Parathyroid adenoma (tissue), 2 donors: ENCODE measurements around the gene PKM.

ENCODE experiments used
- H2AFZ ChIP-seq: fragments of 300-600 bp; sonication (generic); one replicate; pipeline ENCODE4 v1.7.0; 2017; ENCODE audit warnings: antibody characterized with exemption, mild to moderate bottlenecking
- H3K27ac ChIP-seq: fragments of 300-600 bp; sonication (generic); one replicate; pipeline ENCODE4 v1.7.0; 2017
- H3K27me3 ChIP-seq: fragments of 300-600 bp; sonication (generic); one replicate; pipeline ENCODE4 v1.7.0; 2017; ENCODE audit warnings: low read length; ENCODE audit not compliant: control insufficient read depth, insufficient read depth
- H3K36me3 ChIP-seq: fragments of 300-600 bp; sonication (generic); one replicate; pipeline ENCODE4 v1.7.0; 2017; ENCODE audit warnings: low read length; ENCODE audit not compliant: control insufficient read depth, insufficient read depth
- H3K4me1 ChIP-seq: fragments of 300-600 bp; sonication (generic); one replicate; pipeline ENCODE4 v1.7.0; 2017; ENCODE audit warnings: control low read depth
- H3K4me2 ChIP-seq: fragments of 300-600 bp; sonication (generic); one replicate; pipeline ENCODE4 v1.7.0; 2017; ENCODE audit warnings: low read length
- H3K4me3 ChIP-seq: fragments of 300-600 bp; sonication (generic); one replicate; pipeline ENCODE4 v1.7.0; 2017; ENCODE audit warnings: low read depth, low read length
- H3K79me2 ChIP-seq: fragments of 300-600 bp; sonication (generic); one replicate; pipeline ENCODE4 v1.7.0; 2017; ENCODE audit warnings: control low read depth
- H3K9ac ChIP-seq: fragments of 300-600 bp; sonication (generic); one replicate; pipeline ENCODE4 v1.7.0; 2017; ENCODE audit warnings: mild to moderate bottlenecking
- H3K9me3 ChIP-seq: fragments of 300-600 bp; sonication (generic); one replicate; pipeline ENCODE4 v1.7.0; 2017; ENCODE audit warnings: low read length; ENCODE audit not compliant: control insufficient read depth
- TF ChIP-seq, protein P1 (sequence below): fragments of 300-600 bp; sonication (generic); IDR thresholded peaks from one replicate; pipeline ENCODE4 v1.7.0; 2017; ENCODE audit warnings: antibody characterized with exemption, mild to moderate bottlenecking
- donor health status: primary hyperparathyroidism.

Gene PKM

DNA sequence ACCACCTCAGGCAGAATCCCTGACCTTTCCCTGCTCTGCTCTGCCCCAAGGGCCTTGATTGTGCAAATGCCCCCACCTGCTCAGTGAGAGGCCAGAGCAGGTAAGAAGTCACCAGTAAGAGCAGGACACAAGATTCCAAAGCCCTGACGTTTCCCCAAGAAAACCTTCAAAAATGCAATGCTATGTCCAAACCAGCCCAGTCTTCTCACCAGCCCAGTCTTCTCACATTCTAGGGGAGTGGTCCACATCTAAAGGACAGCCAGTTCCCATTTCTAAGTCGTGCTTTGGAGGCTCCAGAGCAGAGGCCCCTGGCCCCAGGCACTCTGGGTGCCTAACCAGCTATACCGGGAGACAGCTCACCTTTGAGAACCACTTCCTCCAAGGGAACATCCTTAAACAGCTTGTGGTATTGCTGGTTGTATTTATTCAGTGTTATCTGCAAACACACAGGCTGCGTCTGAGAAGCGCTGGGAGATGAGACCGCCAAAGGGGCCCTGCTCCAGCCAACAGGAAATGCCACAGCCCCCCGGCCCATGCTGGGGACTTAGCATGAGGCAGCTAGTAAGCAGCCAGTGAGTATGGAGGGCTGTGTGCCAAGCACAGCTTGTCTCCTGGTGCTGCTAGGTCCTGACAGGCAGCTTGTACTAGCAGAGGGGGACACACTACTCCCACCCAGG is 62.7 kb downstream of the PKM start:
- no peaks in the 10 kb centered on the region for H3K9me3 ChIP-seq
- no peak overlapping the region for H3K9ac ChIP-seq
- no peak overlapping the region for H2AFZ ChIP-seq
- H3K27ac ChIP-seq: no peak overlapping the region
- H3K36me3 ChIP-seq: no peaks in the 10 kb centered on the region
- TF ChIP-seq, protein P1, sequence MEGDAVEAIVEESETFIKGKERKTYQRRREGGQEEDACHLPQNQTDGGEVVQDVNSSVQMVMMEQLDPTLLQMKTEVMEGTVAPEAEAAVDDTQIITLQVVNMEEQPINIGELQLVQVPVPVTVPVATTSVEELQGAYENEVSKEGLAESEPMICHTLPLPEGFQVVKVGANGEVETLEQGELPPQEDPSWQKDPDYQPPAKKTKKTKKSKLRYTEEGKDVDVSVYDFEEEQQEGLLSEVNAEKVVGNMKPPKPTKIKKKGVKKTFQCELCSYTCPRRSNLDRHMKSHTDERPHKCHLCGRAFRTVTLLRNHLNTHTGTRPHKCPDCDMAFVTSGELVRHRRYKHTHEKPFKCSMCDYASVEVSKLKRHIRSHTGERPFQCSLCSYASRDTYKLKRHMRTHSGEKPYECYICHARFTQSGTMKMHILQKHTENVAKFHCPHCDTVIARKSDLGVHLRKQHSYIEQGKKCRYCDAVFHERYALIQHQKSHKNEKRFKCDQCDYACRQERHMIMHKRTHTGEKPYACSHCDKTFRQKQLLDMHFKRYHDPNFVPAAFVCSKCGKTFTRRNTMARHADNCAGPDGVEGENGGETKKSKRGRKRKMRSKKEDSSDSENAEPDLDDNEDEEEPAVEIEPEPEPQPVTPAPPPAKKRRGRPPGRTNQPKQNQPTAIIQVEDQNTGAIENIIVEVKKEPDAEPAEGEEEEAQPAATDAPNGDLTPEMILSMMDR: no peak
- no peak overlapping the region for H3K4me3 ChIP-seq
- H3K79me2 ChIP-seq: no peaks in the 10 kb centered on the region
- H3K27me3 ChIP-seq: no peaks in the 10 kb centered on the region
- H3K4me1 ChIP-seq: no peaks in the 10 kb centered on the region
- no peak overlapping the region for H3K4me2 ChIP-seq

DNA sequence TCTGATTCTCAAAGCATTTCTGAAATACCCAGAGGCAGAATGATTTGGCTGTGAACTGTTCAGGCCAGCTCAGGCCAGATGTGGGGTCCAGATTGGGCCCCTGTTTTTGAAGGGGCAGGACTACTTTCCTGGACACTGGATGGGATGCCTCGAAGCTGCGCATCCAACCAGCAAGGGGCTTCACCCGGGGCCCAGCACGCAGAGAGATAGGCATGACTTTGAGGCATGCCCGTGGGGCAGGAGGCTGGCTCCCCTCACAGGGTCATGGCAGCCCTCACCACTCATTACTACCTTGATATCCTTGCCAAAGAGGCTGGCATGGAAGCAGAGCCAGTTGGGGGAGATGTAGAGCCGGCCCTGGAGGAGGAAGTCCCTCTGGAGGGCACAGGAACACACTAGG is 63.5 kb downstream of the PKM start:
- TF ChIP-seq, protein P1: no peak
- H3K4me3 ChIP-seq: no peak overlapping the region
- no peaks in the 10 kb centered on the region for H3K36me3 ChIP-seq
- H3K4me2 ChIP-seq: no peak overlapping the region
- no peak overlapping the region for H2AFZ ChIP-seq
- no peaks in the 10 kb centered on the region for H3K4me1 ChIP-seq
- no peaks in the 10 kb centered on the region for H3K27me3 ChIP-seq
- no peak overlapping the region for H3K9ac ChIP-seq
- no peak overlapping the region for H3K27ac ChIP-seq
- H3K9me3 ChIP-seq: no peaks in the 10 kb centered on the region
- no peaks in the 10 kb centered on the region for H3K79me2 ChIP-seq

GRCh38 chr15:72166716-72167417 is 64.1 kb downstream of the PKM start:
- H3K27me3 ChIP-seq: no peaks in the 10 kb centered on the region
- no peak overlapping the region for H3K27ac ChIP-seq
- no peak overlapping the region for H2AFZ ChIP-seq
- no peak overlapping the region for H3K4me2 ChIP-seq
- H3K4me3 ChIP-seq: no peak overlapping the region
- TF ChIP-seq, protein P1: no peak
- H3K9me3 ChIP-seq: no peaks in the 10 kb centered on the region
- H3K9ac ChIP-seq: no peak overlapping the region
- H3K4me1 ChIP-seq: no peaks in the 10 kb centered on the region
- H3K36me3 ChIP-seq: no peaks in the 10 kb centered on the region
- no peaks in the 10 kb centered on the region for H3K79me2 ChIP-seq

DNA sequence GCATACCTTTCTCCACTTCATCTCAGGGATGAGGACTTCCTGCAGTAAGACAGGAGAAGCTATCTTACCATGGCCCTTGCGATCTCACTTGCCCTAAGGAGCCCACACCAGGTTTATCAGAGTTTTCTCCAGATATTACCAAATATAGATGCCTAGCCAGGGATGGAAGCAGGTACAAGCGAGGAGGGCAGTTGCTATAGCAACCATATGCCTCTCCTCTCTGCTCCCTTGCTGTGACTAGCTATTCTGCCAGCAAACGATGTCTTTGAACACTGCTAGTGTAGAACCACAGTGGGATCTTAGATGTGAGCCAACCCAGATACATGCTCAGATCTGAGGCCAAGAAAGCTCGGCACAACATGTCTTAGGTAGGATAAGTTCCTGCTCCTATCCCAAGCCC is 67.3 kb downstream of the PKM start:
- H3K27me3 ChIP-seq: no peaks in the 10 kb centered on the region
- H3K4me2 ChIP-seq: no peak overlapping the region
- TF ChIP-seq, protein P1: no peak
- H3K9me3 ChIP-seq: no peaks in the 10 kb centered on the region
- no peak overlapping the region for H2AFZ ChIP-seq
- no peaks in the 10 kb centered on the region for H3K79me2 ChIP-seq
- H3K36me3 ChIP-seq: no peaks in the 10 kb centered on the region
- H3K4me3 ChIP-seq: no peak overlapping the region
- H3K9ac ChIP-seq: no peak overlapping the region
- no peak overlapping the region for H3K27ac ChIP-seq
- H3K4me1 ChIP-seq: no peaks in the 10 kb centered on the region

GRCh38 chr15:72162569-72162968 is 68.4 kb downstream of the PKM start:
- H3K27ac ChIP-seq: no peak overlapping the region
- no peak overlapping the region for H3K4me3 ChIP-seq
- no peak overlapping the region for H3K9ac ChIP-seq
- no peaks in the 10 kb centered on the region for H3K79me2 ChIP-seq
- H3K9me3 ChIP-seq: no peaks in the 10 kb centered on the region
- TF ChIP-seq, protein P1: no peak
- H2AFZ ChIP-seq: no peak overlapping the region
- H3K27me3 ChIP-seq: no peaks in the 10 kb centered on the region
- H3K4me2 ChIP-seq: no peak overlapping the region
- no peaks in the 10 kb centered on the region for H3K4me1 ChIP-seq
- H3K36me3 ChIP-seq: no peaks in the 10 kb centered on the region
